Renal pelvis (tissue), 4 donors: ENCODE measurements around the gene LRRC15. TPM values are rescaled to one million over a fixed set of nuclear protein-coding genes. Genes with fewer than 3 reads are reported as not detected.

Experiments
- DNase-seq: peaks from one replicate; pipeline ENCODE4 v3.0.0-alpha.2; 2013
- polyA plus RNA-seq, 3 donors: library from polyadenylated mRNA; unstranded; fragments of 120-200 nt; gene quantifications; one replicate each; pipeline ENCODE4 v1.2.1, GENCODE V29; 2013; ENCODE audit not compliant: insufficient read length in 3 of 3

LRRC15 gene
- polyA plus RNA-seq, 3 donors: 0.12 to 0.13 TPM; not detected in 1

- no peak for DNase-seq
Observed at GRCh38 chr3:194364652-194365434, 4.7 kb downstream of the LRRC15 start.

GRCh38 chr3:194364314-194364651, 5.3 kb downstream of the LRRC15 start:
- no peak for DNase-seq

DNA sequence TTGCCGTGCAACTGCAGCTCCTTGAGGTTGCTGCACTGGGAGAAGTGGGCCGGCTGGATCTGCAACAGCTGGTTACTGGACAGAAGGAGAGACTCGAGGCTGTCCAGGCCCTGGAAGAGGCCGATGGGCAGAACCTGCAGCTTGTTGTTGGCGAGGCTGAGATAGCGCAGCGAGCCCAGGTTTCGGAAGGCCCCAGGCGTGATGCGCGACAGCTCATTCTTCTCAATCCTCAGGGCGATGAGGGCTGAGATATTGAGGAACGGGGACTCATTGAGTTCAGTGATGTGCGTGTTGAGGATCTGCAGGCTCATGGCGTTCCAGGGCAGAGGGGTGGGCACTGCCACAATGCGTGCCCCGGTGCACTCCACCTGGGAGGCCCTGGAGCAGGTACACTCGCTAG, 9.0 kb downstream of the LRRC15 start:
- no peak for DNase-seq

GRCh38 chr3:194357681-194358080, 11.9 kb downstream of the LRRC15 start:
- no peak for DNase-seq

- no peak for DNase-seq
Observed at GRCh38 chr3:194355379-194355778, 14.2 kb downstream of the LRRC15 start.

DNA sequence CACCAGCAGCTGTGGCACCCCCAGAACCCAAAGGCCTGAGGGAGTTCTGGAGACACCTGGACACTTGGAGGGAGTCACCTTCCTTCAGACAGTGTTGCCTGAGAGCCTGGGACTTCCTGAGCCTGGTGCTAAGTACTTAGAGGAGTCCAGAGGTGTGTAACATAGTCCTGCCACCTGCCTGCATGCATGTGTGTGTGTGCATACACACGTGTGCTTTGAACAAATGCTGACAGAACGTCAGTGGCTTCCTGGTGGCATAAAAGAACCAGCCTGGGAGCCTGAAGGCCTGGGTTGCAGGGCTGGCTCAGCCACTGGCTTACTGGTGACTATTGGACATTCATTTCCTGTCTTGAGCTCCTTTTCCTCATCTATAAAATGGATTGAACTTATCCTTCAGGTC, 15.2 kb downstream of the LRRC15 start:
- DNase-seq: no peak

GRCh38 chr3:194352667-194353246, 16.8 kb downstream of the LRRC15 start:
- no peak for DNase-seq

- DNase-seq: no peak
Observed at GRCh38 chr3:194351952-194352536, 17.5 kb downstream of the LRRC15 start.

DNA sequence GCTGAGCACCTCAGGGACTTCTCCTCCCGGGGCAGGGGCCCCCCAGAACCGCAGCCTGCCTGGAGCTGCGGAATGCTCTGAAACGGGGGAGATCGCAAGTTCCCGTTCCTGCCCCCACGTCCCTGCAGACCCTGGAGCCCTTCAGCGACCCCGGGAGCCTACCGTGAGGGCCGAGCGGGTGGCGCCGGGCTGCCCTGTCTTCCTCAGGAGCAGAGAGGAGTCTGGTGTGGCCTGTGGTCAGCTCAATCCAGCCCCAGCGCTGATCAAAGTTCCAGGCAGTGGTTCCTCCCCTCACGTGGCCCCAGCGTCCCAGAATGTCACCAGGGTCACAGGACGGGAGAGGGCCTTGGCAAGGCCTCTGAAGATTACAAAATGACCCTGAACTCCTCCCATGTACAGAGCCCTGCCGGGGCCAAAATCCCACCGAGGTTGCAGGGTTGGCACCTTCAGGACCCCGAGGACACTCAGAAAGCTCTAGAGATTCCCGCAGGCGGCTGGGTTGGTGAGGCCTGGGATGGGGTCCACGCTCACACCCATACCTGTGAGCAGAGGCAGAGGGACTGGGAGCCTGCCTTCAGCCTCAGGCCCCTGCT, 18.4 kb downstream of the LRRC15 start, which contains the start of gene CPN2:
Gene CPN2, minus strand, starts transcription at position 249 of the 593 bp plus-strand sequence. CDS start 8,626 bp downstream, outside the sequence.
- no peak for DNase-seq

GRCh38 chr3:194350726-194351071, 18.8 kb downstream of the LRRC15 start:
- DNase-seq: no peak

DNA sequence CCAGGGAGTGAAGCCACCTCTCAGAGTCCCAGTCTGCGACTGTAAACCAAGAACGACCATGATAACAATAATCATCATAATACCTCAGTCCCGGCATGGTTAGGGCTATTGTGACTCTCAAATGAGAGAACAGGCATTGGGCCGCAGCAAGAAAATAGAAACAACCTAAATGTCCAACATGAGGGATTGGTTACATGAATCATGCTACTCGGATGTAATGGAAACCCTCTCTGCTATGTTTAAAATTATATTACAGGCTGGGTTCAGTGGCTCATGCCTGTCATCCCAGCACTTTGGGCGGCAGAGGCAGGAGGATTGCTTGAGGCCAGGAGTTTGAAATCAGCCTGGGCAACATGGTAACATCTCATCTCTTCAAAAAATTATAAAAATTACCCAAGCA, 21.2 kb downstream of the LRRC15 start:
- no peak for DNase-seq

DNA sequence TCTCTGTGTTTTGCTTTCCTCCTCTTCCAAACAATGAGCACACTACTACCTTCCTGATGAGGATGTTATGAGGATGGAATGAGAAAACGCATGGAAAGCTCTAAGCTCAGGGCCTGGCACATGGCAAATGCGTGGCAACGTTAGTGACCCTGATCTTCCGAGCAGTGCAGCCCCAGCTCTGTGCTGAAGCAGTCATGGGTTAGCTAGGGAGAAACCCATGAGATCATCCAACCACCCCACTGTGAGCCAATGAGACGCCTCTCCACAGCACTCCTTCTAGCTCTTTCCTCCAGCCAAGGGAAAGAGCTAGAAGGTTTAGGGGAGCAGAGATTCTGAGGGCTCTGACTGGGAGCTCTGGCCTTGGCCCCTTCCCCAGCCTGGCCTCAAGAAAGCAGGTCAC, 22.9 kb downstream of the LRRC15 start:
- DNase-seq: no peak

GRCh38 chr3:194346035-194346434, 23.5 kb downstream of the LRRC15 start:
- no peak for DNase-seq

DNA sequence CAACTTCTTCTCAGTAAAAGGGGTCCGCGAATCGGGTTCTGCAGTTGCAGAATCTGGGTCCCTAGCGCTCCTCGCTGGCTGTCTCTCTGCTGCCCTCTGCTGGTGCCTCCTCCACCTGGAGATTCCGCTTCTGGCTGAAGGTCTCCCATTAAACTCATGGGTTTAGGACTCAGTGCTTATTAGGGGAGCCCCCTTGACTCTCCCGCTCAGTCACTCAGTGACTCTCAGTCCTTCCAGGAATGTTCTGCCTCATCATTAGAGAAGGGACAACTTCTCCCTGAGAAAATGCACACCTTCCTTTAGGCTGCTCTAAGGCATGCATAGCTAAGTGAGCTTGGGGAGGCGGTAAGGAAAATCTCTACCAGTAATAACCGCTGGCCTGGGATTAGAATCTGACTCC, 25.5 kb downstream of the LRRC15 start:
- peak; percentile 61 for DNase-seq

DNA sequence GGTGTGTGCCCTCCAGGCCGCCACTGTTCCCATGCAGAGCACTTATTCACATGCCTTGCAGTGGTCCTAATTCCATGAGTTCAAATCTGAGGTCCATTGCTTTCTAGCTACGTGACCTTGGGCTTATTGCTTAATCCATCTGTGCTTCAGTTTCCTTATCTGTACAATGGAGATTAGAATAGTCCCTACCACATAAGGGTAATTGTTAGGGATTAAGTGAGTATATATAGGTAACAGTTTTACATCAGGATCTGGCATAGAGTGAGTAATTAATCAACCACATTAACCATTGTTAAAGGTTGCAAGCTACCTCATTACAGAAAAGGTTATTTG, 26.0 kb downstream of the LRRC15 start:
- DNase-seq: no peak

DNA sequence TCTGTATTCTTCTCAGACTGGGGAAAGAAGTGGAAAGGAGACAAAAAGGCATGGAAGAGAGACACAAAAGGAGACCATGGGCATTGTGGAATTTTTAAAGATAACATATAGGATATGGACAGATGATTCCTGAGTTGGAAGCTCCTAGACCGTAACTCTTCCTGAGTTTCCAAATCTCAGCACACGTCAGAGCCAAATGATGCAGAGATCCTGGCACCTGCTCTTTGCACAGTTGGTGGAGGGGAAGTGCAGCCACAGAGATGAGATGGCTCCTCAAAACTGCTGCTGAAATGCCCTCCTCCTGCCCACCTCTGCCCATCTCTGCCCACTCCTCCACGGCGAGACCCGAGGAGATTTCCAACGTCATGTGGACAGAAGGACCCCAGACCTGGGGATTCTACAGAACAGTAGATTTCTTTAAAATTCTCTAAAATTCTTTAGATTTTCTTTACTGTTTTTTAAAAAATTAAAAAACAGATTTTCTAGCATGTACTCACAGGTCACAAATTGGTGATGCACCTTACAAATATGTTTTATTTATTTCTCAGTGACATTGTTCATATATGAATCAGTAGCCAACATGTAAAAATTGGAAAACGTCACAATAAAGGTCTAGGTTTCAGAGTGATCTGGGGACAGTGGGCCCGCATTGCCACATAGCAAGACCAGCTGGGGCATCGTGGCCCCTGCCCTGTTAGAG, 26.5 kb downstream of the LRRC15 start:
- no peak for DNase-seq

GRCh38 chr3:194340757-194341400, 28.7 kb downstream of the LRRC15 start:
- no peak for DNase-seq

GRCh38 chr3:194339840-194340239, 29.7 kb downstream of the LRRC15 start:
- no peak for DNase-seq

GRCh38 chr3:194339356-194339755, 30.2 kb downstream of the LRRC15 start:
- no peak for DNase-seq

GRCh38 chr3:194337965-194338753, 31.4 kb downstream of the LRRC15 start:
- no peak for DNase-seq
